Fibroblast of lung (primary cell): ENCODE results near the gene CLCF1. TPM values are rescaled to one million over a fixed set of nuclear protein-coding genes. Genes with fewer than 3 reads are reported as not detected.

Experiments used
- DNase-seq, 2 donors: peaks; one replicate each; pipeline versions ENCODE4 v3.0.0 to v3.0.0-alpha.2; 2010; ENCODE audit warnings: low read depth in 2 of 2
- H2AFZ ChIP-seq: 2 replicates; pipeline ENCODE4 v1.5.1; 2012; ENCODE audit warnings: low read length, control low read depth, inconsistent platforms
- H3K27ac ChIP-seq: 2 replicates; pipeline ENCODE4 v1.5.1; 2011; ENCODE audit warnings: low read length, control low read depth; ENCODE audit not compliant: insufficient read depth
- H3K27me3 ChIP-seq: 2 replicates; pipeline ENCODE4 v1.5.1; 2011; ENCODE audit warnings: mild to moderate bottlenecking, low read length; ENCODE audit not compliant: control insufficient read depth, insufficient read depth
- H3K36me3 ChIP-seq: 2 replicates; pipeline ENCODE4 v1.5.1; 2011; ENCODE audit warnings: low read length; ENCODE audit not compliant: control insufficient read depth, insufficient read depth
- H3K4me1 ChIP-seq: 2 replicates; pipeline ENCODE4 v1.5.1; 2011; ENCODE audit warnings: low read length; ENCODE audit not compliant: control insufficient read depth, insufficient read depth; ENCODE audit errors: extremely low read depth
- H3K4me2 ChIP-seq: 2 replicates; pipeline ENCODE4 v1.5.1; 2011; ENCODE audit warnings: low read length, control low read depth; ENCODE audit not compliant: insufficient read depth; ENCODE audit errors: extremely low read depth
- H3K4me3 ChIP-seq, 4 experiments: fragments of 200-600 bp in 1 of 4; sonication (generic) in 1 of 4; replicated peaks in 1 of 4; 2 replicates each; pipeline ENCODE4 v1.5.1; 2011 to 2016; ENCODE audit warnings: low read length in 4 of 4, low read depth in 3 of 4, mild to moderate bottlenecking in 3 of 4, control low read depth in 2 of 4, inconsistent platforms in 1 of 4, mixed read lengths in 1 of 4; ENCODE audit not compliant: insufficient read depth in 1 of 4; ENCODE audit errors: control extremely low read depth in 1 of 4
- H3K79me2 ChIP-seq: 2 replicates; pipeline ENCODE4 v1.5.1; 2012; ENCODE audit warnings: mild to moderate bottlenecking, low read length, inconsistent platforms; ENCODE audit not compliant: control insufficient read depth, insufficient read depth
- H3K9ac ChIP-seq: 2 replicates; pipeline ENCODE4 v1.5.1; 2011; ENCODE audit warnings: mild to moderate bottlenecking, low read length, control low read depth; ENCODE audit not compliant: insufficient read depth
- H3K9me3 ChIP-seq: 2 replicates; pipeline ENCODE4 v1.5.1; 2012; ENCODE audit warnings: low read depth, low read length; ENCODE audit not compliant: control insufficient read depth, insufficient read depth
- H4K20me1 ChIP-seq: 2 replicates; pipeline ENCODE4 v1.5.1; 2011; ENCODE audit warnings: low read length; ENCODE audit not compliant: control insufficient read depth, insufficient read depth; ENCODE audit errors: extremely low read depth
- EZH2 ChIP-seq: IDR thresholded peaks from 2 replicates; pipeline ENCODE4 v1.5.1; 2012; ENCODE audit warnings: low read length, control low read depth, mild to moderate bottlenecking; ENCODE audit errors: missing control alignments
- polyA plus RNA-seq, 2 donors: library from polyadenylated mRNA; depleted of rRNA in 1 of 2; stranded (reverse) in 1 of 2; unstranded in 1 of 2; fragments of >200 nt; gene quantifications; 2 replicates each; pipeline ENCODE4 v1.2.1, GENCODE V29; 2011 to 2012; ENCODE audit warnings: missing spikeins in 1 of 2
- total RNA-seq: library from RNA; depleted of rRNA; stranded (reverse); fragments of >200 nt; gene quantifications from 2 replicates; pipeline ENCODE4 v1.2.1, GENCODE V29; 2014
- TF ChIP-seq, protein P1 (sequence below), 2 donors: IDR thresholded peaks in 1 of 2; conservative IDR thresholded peaks in 1 of 2; 1 replicate in 1 of 2; 2 replicates in 1 of 2; pipeline ENCODE4 v1.5.1; 2011 to 2012; ENCODE audit warnings: low read length in 2 of 2, control low read depth in 1 of 2, inconsistent platforms in 1 of 2, low read depth in 1 of 2, mild to moderate bottlenecking in 1 of 2

CLCF1 gene
- total and polyA plus RNA-seq, 2 donors (not counting 1 experiment from before 2014, with no cell fraction given): 2.3 to 6.0 TPM

DNA sequence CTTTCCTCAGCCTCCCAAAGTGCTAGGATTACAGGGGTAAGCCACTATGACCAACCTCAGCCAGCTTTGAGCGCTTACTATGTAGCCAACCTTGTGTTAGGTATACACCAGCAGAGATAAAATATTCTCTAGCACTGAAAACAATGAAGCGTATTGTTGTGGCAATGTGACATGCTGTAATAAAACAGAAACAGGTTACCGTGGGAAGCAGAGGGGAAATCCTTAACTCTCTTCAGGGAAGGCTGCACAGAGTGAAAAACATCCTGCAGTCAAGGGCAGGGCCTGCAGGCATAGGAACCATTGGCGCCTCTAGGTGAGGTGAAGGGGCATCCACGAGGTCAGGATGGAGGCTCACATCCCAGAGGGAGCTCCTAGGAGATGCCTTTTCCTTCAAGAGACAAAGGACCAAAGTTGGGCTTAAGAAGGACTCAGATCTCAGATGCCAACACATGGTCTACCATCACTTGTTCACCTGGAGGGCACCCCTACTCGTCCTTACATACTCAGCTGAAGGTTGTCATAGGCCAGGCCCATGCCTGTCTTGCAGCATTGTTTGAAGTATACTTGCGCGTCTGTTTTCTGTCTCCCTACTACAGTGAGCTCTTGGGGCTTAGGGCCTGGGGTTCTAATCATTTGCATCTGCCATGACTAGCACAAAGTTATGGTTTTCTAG lies 28.0 kb downstream of the CLCF1 start:
- Histone ChIP-seq H3K9ac (no peak overlapping the region), H4K20me1 (no peaks in the 10 kb centered on the region), H3K27ac (no peak overlapping the region)

DNA sequence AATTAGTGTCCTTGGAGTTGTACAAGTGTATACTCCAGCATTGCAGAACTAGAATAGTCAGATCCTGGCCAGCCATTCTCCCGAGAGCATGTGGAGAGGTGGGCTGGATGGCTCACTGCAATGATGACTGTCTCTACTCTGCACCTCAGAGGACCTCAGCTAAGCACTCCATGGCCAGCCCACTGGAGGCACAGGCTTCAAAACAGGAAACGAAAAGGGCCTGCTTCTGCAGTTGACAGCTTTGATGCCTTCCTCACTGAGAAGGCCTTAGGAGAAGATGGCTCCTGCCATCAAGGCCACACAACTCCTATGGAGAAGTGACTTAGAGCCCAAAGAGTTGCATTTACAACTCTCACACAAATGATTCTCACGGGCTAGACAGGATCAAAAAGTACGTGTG lies 29.1 kb downstream of the CLCF1 start:
- Histone ChIP-seq H3K27me3 (no peaks in the 10 kb centered on the region), H3K36me3 (no peaks in the 10 kb centered on the region), H3K4me1 (peaks cover 6% of the 10 kb centered on the region), H3K4me2 (no peak overlapping the region), H3K9ac (no peak overlapping the region), H3K79me2 (no peaks in the 10 kb centered on the region), H3K4me3 (no peak overlapping the region), H2AFZ (no peak overlapping the region), H4K20me1 (no peaks in the 10 kb centered on the region), H3K9me3 (no peaks in the 10 kb centered on the region), H3K27ac (no peak overlapping the region)
- no peak for DNase-seq
- no peak for TF ChIP-seq EZH2
- TF ChIP-seq, protein P1, sequence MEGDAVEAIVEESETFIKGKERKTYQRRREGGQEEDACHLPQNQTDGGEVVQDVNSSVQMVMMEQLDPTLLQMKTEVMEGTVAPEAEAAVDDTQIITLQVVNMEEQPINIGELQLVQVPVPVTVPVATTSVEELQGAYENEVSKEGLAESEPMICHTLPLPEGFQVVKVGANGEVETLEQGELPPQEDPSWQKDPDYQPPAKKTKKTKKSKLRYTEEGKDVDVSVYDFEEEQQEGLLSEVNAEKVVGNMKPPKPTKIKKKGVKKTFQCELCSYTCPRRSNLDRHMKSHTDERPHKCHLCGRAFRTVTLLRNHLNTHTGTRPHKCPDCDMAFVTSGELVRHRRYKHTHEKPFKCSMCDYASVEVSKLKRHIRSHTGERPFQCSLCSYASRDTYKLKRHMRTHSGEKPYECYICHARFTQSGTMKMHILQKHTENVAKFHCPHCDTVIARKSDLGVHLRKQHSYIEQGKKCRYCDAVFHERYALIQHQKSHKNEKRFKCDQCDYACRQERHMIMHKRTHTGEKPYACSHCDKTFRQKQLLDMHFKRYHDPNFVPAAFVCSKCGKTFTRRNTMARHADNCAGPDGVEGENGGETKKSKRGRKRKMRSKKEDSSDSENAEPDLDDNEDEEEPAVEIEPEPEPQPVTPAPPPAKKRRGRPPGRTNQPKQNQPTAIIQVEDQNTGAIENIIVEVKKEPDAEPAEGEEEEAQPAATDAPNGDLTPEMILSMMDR (conservative IDR thresholded peaks at IDR 0.05 in 1 of 2, IDR thresholded peaks at IDR 0.05 in 1 of 2; ENCODE audit: low read depth in 1 of 2, low read length in 2 of 2): no peak

More for the DNA sequence above, 28.0 kb downstream of the CLCF1 start:
- H3K79me2 ChIP-seq: no peaks in the 10 kb centered on the region
- no peak overlapping the region for H2AFZ ChIP-seq
- TF ChIP-seq EZH2: no peak
- TF ChIP-seq, protein P1 (conservative IDR thresholded peaks at IDR 0.05 in 1 of 2, IDR thresholded peaks at IDR 0.05 in 1 of 2; ENCODE audit: low read depth in 1 of 2, low read length in 2 of 2): no peak
- no peaks in the 10 kb centered on the region for H3K9me3 ChIP-seq
- no peak for DNase-seq
- H3K4me1 ChIP-seq: peaks cover 6% of the 10 kb centered on the region
- no peak overlapping the region for H3K4me2 ChIP-seq
- no peaks in the 10 kb centered on the region for H3K36me3 ChIP-seq
- H3K27me3 ChIP-seq: no peaks in the 10 kb centered on the region
- H3K4me3 ChIP-seq: no peak overlapping the region

DNA sequence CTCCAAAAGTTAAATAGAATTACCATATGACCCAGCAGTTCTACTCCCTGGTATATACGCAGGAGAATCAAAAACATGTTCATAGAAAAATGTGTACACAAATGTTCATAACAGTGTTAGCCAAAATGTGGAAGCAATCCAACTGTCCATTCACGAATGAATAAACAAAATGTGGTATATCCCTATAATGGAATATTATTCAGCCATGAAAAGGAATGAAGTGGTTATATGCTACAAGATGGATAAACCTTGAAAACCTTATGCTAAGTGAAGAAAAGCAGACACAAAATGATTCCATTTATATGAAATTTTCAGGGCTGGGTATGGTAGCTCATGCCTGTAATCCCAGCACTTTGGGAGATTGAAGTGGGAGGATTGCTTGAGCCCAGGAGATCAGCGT lies 36.1 kb downstream of the CLCF1 start:
- DNase-seq: no peak
- TF ChIP-seq, protein P1 (conservative IDR thresholded peaks at IDR 0.05 in 1 of 2, IDR thresholded peaks at IDR 0.05 in 1 of 2; ENCODE audit: low read depth in 1 of 2, low read length in 2 of 2): no peak
- TF ChIP-seq EZH2: no peak
- H3K9me3 ChIP-seq: no peaks in the 10 kb centered on the region
- no peaks in the 10 kb centered on the region for H3K27me3 ChIP-seq
- H3K4me3 ChIP-seq: no peak overlapping the region
- no peaks in the 10 kb centered on the region for H4K20me1 ChIP-seq
- no peaks in the 10 kb centered on the region for H3K4me1 ChIP-seq
- no peak overlapping the region for H3K4me2 ChIP-seq
- no peak overlapping the region for H2AFZ ChIP-seq
- no peaks in the 10 kb centered on the region for H3K36me3 ChIP-seq
- H3K27ac ChIP-seq: no peak overlapping the region
- H3K79me2 ChIP-seq: no peaks in the 10 kb centered on the region
- no peak overlapping the region for H3K9ac ChIP-seq
